DMS79 treated with DMSO at 0.1 percent for 48 hours (cell line): ENCODE data around the gene MGST2.

Experiments used
- DNase-seq: peaks from one replicate; lab custom pipeline; 2025; lab: John Stamatoyannopoulos, UW

The MGST2 gene

DNA sequence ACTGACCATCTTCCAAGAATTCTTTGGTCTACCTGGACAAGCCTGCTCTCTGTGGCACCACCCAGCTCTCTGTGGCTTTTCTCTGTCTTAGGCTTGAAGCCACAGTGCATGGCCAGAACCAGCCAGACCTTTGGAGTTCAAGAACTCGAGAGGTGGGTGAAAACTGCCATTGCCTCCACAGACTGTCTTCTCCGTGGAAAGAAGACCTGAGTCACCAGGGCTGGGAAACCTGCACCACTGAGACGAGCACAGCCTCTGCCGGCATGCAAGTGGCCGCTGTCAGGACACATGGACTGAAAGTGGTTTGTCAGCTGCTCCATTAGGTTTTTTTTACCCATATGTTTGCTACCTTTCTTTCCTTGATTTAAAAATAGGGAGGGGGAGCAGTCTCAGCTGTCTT is 74.5 kb downstream of the MGST2 start:
- DNase-seq: no peak

DNA sequence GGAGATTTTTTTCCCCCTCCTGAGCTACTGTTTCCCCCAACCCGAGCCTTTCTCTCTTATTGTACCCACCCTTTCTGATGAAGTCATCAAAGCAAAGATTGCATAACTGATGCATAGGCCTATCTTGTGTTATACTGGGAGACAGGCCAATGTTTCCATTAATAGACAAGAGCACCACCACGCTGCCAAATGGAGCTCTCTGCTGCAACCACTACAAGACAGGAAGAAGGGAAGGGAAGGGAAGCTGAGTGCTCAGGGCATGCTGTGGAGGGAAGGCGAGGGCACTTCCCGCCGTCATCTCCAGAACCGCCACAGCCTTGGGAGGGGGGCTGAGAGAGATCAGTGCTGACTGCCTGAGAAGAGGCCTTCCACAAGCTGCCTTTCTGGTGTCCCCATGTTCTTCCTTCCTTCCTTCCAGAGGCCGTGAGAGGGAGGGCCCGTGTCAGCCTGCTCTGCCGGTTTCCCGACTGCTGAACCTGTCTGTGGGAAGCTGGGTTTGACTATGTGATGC is 75.0 kb downstream of the MGST2 start:
- peak; percentile 62 for DNase-seq

GRCh38 chr4:139743027-139743426 is 77.4 kb downstream of the MGST2 start:
- DNase-seq: no peak

DNA sequence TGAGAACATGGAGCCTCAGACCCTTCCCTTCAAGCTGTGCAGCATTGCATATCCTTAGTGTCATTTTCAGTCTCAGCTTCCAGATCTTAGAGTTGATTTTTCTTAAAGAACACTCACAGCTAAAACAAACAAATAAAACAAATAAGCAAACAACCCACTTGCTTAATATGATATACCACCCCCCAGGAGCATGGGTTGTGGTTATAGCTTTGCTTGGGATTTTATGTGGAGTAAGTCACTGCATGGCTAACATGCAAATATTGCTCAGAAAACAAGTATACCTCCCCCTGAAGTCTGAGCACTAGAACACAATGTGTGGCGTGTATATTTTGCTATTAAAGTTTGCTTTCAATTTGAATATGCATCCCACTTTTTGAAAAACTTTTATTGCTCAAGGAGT is 78.6 kb downstream of the MGST2 start:
- no peak for DNase-seq

DNA sequence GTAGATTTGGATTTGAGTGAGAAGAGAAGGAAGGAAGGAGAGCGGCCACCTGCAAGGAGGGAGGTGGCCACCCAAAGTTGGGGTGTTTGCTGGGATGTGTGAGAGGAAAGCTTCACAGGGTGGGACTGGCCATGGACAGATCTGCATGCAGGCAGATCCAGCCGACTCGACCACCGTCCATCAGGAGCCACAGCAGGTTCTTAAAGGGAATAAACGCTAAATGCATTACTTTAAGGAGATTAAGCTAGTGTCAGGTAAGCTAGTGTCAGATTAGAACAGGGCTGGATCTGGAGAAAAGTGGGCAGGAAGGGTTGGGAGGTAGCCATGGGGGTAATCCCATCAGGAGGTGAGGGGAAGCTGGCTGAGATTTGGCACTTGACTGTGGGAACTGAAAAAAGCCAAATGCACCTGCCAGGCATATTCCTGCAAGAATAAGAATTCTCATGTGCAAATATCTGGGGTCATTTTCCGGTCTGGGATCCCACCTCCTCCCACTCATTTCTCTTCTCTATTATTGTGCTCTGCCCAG is 79.6 kb downstream of the MGST2 start:
- DNase-seq: no peak

- DNase-seq: no peak
Measured at GRCh38 chr4:139746431-139747171, 81.0 kb downstream of the MGST2 start.

DNA sequence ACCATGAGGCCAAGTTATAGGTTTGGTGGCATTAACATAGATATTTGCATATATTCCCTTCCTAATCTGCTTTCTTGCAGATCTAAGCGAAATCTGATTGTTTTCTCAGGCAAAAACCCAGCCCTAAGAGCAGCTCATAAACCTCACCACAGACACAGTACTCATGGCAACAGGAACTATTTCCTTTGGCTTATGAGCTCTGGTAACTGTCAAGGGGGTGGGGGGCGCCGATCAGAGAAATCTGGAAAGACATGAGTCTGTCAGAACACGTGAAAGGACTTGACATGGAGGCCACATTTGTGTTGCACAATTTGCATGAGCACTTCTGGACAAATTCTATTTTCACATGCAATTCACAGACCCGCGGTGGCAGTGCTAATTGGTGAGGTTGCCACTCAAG is 83.7 kb downstream of the MGST2 start:
- no peak for DNase-seq

DNA sequence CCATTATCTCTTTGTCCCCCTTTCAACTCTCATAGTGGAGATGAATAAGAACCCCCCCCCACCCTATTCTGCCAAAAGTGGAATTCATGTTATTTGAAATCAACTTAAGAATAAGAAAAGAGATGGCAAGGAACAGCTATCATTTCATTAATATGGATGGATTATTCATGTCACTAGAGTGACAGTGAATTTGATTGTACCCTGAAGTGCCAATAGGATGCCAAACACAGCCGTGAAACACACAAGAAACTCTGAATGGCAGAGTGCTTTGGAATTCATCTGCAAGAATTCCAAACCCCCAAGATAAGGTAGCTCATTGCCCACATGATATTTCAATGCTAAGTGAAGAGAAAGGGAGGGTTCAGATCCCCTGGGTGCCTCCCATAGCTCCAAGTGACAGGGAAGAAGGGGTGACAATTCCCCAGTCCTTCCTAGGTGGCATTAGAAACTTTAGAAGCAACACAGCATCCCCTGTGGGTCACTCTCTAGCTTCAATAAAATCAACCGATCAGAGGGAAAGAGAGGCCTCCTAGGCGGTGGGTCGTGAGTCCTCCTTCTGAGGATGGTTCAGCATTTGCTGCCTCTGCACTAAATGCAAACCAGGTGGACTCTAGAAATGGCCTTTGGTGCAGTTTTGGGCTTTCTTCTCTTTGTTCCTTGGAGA is 84.3 kb downstream of the MGST2 start:
- no peak for DNase-seq

GRCh38 chr4:139753686-139754085 is 88.1 kb downstream of the MGST2 start:
- no peak for DNase-seq
